GM23338 (cell line): ENCODE measurements around the gene TXNRD1.

Experiments
- CREB1 ChIP-seq: fragments of 250-450 bp; sonication (Bioruptor Pico); IDR thresholded peaks from 2 replicates; pipeline ENCODE4 v1.5.0; 2020; ENCODE audit warnings: low read depth, mild to moderate bottlenecking, moderate library complexity
- EZH2 ChIP-seq: fragments of 200-600 bp; sonication (generic); IDR thresholded peaks from one replicate; pipeline ENCODE4 v1.8.0; 2017; ENCODE audit warnings: antibody characterized with exemption, mild to moderate bottlenecking, low read depth; ENCODE audit not compliant: unreplicated experiment
- EZH2phosphoT487 ChIP-seq: fragments of 200-600 bp; sonication (generic); IDR thresholded peaks from one replicate; pipeline ENCODE4 v1.8.1; 2018; ENCODE audit warnings: antibody characterized with exemption; ENCODE audit not compliant: unreplicated experiment
- JUNB ChIP-seq: IDR thresholded peaks from one replicate; pipeline ENCODE4 v1.6.1; 2016; ENCODE audit warnings: antibody characterized with exemption; ENCODE audit not compliant: unreplicated experiment
- NANOG ChIP-seq: IDR thresholded peaks from 2 replicates; pipeline ENCODE4 v1.6.1; 2016; ENCODE audit warnings: antibody characterized with exemption, borderline replicate concordance
- POLR2AphosphoS5 ChIP-seq: IDR thresholded peaks from 2 replicates; pipeline ENCODE4 v1.6.1; 2016; ENCODE audit warnings: antibody characterized with exemption, low read depth
- STAT1 ChIP-seq: IDR thresholded peaks from one replicate; pipeline ENCODE4 v1.6.1; 2016; ENCODE audit warnings: antibody characterized with exemption; ENCODE audit not compliant: unreplicated experiment
- ZNF114 ChIP-seq: fragments of 250-450 bp; sonication (Bioruptor Pico); IDR thresholded peaks from 2 replicates; pipeline ENCODE4 v1.5.0; 2020; ENCODE audit warnings: mild to moderate bottlenecking, moderate library complexity
- ZNF331 ChIP-seq: fragments of 250-450 bp; sonication (Bioruptor Pico); IDR thresholded peaks from 2 replicates; pipeline ENCODE4 v1.5.0; 2020; ENCODE audit warnings: low read depth, mild to moderate bottlenecking, moderate library complexity
- TF ChIP-seq, protein P1 (sequence below), 2 experiments: fragments of 200-600 bp in 1 of 2; sonication (generic) in 1 of 2; conservative IDR thresholded peaks; 2 replicates each; pipeline versions ENCODE4 v1.5.1 to v1.6.1; 2016 to 2017; ENCODE audit warnings: antibody characterized with exemption in 2 of 2, low read depth in 2 of 2, mild to moderate bottlenecking in 2 of 2, moderate library complexity in 1 of 2
- TF ChIP-seq, protein P2 (sequence below): IDR thresholded peaks from one replicate; pipeline ENCODE4 v1.6.1; 2018; ENCODE audit warnings: antibody characterized with exemption; ENCODE audit not compliant: unreplicated experiment
- TF ChIP-seq, protein P3 (sequence below): IDR thresholded peaks from 2 replicates; pipeline ENCODE4 v1.6.1; 2016; ENCODE audit warnings: antibody characterized with exemption
- TF ChIP-seq, protein P4 (sequence below): fragments of 250-450 bp; sonication (Bioruptor Pico); IDR thresholded peaks from 2 replicates; pipeline ENCODE4 v1.5.0; 2020; ENCODE audit warnings: mild to moderate bottlenecking, moderate library complexity

DNA sequence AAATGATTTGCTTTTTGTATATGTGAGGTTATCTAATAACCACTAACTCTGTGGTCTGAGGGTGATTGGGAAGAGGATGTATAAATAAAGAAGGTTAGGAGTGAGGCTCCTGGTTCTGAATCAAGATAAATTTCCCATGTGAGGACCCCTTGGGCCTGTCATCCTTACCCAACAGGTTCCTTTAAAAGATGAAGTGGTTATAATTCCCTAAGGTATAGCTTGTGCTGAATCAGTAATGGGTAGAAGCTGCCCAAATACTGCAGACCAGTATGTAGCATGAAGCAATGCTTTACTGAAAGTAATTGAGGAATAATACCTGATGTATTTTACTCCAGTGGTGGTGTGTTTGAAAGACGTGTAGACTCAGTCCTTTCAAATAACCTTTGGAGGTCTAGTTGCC lies 96.6 kb downstream of the TXNRD1 start:
- TF ChIP-seq JUNB (no peak), CREB1 (no peak), POLR2AphosphoS5 (no peak), EZH2phosphoT487 (no peak), ZNF114 (no peak), EZH2 (no peak), NANOG (no peak), STAT1 (no peak), ZNF331 (CRISPR knock-in tag) (no peak)
- TF ChIP-seq, protein P1, sequence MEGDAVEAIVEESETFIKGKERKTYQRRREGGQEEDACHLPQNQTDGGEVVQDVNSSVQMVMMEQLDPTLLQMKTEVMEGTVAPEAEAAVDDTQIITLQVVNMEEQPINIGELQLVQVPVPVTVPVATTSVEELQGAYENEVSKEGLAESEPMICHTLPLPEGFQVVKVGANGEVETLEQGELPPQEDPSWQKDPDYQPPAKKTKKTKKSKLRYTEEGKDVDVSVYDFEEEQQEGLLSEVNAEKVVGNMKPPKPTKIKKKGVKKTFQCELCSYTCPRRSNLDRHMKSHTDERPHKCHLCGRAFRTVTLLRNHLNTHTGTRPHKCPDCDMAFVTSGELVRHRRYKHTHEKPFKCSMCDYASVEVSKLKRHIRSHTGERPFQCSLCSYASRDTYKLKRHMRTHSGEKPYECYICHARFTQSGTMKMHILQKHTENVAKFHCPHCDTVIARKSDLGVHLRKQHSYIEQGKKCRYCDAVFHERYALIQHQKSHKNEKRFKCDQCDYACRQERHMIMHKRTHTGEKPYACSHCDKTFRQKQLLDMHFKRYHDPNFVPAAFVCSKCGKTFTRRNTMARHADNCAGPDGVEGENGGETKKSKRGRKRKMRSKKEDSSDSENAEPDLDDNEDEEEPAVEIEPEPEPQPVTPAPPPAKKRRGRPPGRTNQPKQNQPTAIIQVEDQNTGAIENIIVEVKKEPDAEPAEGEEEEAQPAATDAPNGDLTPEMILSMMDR (conservative IDR thresholded peaks at IDR 0.05; ENCODE audit: low read depth in 2 of 2), result no peak
- TF ChIP-seq, protein P2, sequence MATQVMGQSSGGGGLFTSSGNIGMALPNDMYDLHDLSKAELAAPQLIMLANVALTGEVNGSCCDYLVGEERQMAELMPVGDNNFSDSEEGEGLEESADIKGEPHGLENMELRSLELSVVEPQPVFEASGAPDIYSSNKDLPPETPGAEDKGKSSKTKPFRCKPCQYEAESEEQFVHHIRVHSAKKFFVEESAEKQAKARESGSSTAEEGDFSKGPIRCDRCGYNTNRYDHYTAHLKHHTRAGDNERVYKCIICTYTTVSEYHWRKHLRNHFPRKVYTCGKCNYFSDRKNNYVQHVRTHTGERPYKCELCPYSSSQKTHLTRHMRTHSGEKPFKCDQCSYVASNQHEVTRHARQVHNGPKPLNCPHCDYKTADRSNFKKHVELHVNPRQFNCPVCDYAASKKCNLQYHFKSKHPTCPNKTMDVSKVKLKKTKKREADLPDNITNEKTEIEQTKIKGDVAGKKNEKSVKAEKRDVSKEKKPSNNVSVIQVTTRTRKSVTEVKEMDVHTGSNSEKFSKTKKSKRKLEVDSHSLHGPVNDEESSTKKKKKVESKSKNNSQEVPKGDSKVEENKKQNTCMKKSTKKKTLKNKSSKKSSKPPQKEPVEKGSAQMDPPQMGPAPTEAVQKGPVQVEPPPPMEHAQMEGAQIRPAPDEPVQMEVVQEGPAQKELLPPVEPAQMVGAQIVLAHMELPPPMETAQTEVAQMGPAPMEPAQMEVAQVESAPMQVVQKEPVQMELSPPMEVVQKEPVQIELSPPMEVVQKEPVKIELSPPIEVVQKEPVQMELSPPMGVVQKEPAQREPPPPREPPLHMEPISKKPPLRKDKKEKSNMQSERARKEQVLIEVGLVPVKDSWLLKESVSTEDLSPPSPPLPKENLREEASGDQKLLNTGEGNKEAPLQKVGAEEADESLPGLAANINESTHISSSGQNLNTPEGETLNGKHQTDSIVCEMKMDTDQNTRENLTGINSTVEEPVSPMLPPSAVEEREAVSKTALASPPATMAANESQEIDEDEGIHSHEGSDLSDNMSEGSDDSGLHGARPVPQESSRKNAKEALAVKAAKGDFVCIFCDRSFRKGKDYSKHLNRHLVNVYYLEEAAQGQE, result no peak
- TF ChIP-seq, protein P3, sequence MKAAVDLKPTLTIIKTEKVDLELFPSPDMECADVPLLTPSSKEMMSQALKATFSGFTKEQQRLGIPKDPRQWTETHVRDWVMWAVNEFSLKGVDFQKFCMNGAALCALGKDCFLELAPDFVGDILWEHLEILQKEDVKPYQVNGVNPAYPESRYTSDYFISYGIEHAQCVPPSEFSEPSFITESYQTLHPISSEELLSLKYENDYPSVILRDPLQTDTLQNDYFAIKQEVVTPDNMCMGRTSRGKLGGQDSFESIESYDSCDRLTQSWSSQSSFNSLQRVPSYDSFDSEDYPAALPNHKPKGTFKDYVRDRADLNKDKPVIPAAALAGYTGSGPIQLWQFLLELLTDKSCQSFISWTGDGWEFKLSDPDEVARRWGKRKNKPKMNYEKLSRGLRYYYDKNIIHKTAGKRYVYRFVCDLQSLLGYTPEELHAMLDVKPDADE, result no peak
- TF ChIP-seq, protein P4, sequence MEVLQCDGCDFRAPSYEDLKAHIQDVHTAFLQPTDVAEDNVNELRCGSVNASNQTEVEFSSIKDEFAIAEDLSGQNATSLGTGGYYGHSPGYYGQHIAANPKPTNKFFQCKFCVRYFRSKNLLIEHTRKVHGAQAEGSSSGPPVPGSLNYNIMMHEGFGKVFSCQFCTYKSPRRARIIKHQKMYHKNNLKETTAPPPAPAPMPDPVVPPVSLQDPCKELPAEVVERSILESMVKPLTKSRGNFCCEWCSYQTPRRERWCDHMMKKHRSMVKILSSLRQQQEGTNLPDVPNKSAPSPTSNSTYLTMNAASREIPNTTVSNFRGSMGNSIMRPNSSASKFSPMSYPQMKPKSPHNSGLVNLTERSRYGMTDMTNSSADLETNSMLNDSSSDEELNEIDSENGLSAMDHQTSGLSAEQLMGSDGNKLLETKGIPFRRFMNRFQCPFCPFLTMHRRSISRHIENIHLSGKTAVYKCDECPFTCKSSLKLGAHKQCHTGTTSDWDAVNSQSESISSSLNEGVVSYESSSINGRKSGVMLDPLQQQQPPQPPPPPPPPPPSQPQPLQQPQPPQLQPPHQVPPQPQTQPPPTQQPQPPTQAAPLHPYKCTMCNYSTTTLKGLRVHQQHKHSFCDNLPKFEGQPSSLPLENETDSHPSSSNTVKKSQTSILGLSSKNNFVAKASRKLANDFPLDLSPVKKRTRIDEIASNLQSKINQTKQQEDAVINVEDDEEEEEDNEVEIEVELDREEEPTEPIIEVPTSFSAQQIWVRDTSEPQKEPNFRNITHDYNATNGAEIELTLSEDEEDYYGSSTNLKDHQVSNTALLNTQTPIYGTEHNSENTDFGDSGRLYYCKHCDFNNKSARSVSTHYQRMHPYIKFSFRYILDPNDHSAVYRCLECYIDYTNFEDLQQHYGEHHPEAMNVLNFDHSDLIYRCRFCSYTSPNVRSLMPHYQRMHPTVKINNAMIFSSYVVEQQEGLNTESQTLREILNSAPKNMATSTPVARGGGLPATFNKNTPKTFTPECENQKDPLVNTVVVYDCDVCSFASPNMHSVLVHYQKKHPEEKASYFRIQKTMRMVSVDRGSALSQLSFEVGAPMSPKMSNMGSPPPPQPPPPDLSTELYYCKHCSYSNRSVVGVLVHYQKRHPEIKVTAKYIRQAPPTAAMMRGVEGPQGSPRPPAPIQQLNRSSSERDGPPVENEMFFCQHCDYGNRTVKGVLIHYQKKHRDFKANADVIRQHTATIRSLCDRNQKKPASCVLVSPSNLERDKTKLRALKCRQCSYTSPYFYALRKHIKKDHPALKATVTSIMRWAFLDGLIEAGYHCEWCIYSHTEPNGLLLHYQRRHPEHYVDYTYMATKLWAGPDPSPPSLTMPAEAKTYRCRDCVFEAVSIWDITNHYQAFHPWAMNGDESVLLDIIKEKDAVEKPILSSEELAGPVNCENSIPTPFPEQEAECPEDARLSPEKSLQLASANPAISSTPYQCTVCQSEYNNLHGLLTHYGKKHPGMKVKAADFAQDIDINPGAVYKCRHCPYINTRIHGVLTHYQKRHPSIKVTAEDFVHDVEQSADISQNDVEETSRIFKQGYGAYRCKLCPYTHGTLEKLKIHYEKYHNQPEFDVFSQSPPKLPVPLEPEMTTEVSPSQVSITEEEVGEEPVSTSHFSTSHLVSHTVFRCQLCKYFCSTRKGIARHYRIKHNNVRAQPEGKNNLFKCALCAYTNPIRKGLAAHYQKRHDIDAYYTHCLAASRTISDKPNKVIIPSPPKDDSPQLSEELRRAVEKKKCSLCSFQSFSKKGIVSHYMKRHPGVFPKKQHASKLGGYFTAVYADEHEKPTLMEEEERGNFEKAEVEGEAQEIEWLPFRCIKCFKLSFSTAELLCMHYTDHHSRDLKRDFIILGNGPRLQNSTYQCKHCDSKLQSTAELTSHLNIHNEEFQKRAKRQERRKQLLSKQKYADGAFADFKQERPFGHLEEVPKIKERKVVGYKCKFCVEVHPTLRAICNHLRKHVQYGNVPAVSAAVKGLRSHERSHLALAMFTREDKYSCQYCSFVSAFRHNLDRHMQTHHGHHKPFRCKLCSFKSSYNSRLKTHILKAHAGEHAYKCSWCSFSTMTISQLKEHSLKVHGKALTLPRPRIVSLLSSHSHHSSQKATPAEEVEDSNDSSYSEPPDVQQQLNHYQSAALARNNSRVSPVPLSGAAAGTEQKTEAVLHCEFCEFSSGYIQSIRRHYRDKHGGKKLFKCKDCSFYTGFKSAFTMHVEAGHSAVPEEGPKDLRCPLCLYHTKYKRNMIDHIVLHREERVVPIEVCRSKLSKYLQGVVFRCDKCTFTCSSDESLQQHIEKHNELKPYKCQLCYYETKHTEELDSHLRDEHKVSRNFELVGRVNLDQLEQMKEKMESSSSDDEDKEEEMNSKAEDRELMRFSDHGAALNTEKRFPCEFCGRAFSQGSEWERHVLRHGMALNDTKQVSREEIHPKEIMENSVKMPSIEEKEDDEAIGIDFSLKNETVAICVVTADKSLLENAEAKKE, result no peak
